HepG2 (cell line): ENCODE measurements around the gene PFKL. TPM values are rescaled to one million over a fixed set of nuclear protein-coding genes. Genes with fewer than 3 reads are reported as not detected.

ENCODE experiments used
- ATAC-seq: fragments of 200-7000 bp; cut with Tn5 transposase; 3 replicates; pipeline ENCODE4 v1.9.1; 2020; ENCODE audit warnings: mild to moderate bottlenecking, moderate library complexity
- BruUV-seq: library from RNA; stranded (reverse); fragments of 400-500 nt; replicated peaks from 2 replicates; lab custom pipeline; 2021; lab: Mats Ljungman, UMichigan
- CTCF ChIA-PET: fragments of 300-600 bp; formaldehyde crosslinking; extraction: SDS; loops from one replicate; lab custom pipeline; 2021; ENCODE audit warnings: low total read pairs, inconsistent platforms, low intra/inter-chr PET ratio; lab: Yijun Ruan, JAX
- POLR2A ChIA-PET: fragments of 350-600 bp; sonication (Branson Sonifier 250); formaldehyde crosslinking; loops from one replicate; lab custom pipeline; 2020; ENCODE audit warnings: antibody characterized with exemption, inconsistent platforms; lab: Yijun Ruan, JAX
- DNase-seq: peaks from one replicate; pipeline ENCODE4 v3.0.0-alpha.2; 2015; ENCODE audit warnings: low spot score
- FAIRE-seq: peaks from 3 replicates; lab custom pipeline; 2011; peaks lifted over from hg19 to GRCh38; lab: Jason Lieb, UNC
- H2AFZ ChIP-seq: one replicate; pipeline ENCODE4 v1.6.1; 2011; ENCODE audit warnings: low read length, inconsistent platforms
- H3K27ac ChIP-seq: fragments of 300-600 bp; 3 replicates; pipeline ENCODE4 v1.8.0; 2011; ENCODE audit warnings: mixed run types, mild to moderate bottlenecking, mixed read lengths, low read length, inconsistent platforms; ENCODE audit not compliant: insufficient read depth; ENCODE audit errors: extremely low read length
- H3K27me3 ChIP-seq, 2 experiments: fragments of 200-600 bp in 1 of 2; 2 replicates in 1 of 2; 3 replicates in 1 of 2; pipeline versions ENCODE4 v1.6.0 to v1.8.0; 2011; ENCODE audit warnings: low read length in 2 of 2, mild to moderate bottlenecking in 2 of 2, moderate library complexity in 2 of 2, inconsistent platforms in 1 of 2; ENCODE audit not compliant: insufficient read depth in 2 of 2, control insufficient read depth in 1 of 2
- H3K36me3 ChIP-seq, 2 experiments: fragments of 200-600 bp in 1 of 2; replicated peaks in 1 of 2; 2 replicates in 1 of 2; 3 replicates in 1 of 2; pipeline versions ENCODE4 v1.5.1 to v1.8.0; 2011; ENCODE audit warnings: low read length in 2 of 2, inconsistent platforms in 1 of 2; ENCODE audit not compliant: insufficient read depth in 2 of 2, control insufficient read depth in 1 of 2
- H3K4me1 ChIP-seq: 2 replicates; pipeline ENCODE4 v1.5.1; 2012; ENCODE audit warnings: low read length, inconsistent platforms; ENCODE audit not compliant: insufficient read depth
- H3K4me2 ChIP-seq: 2 replicates; pipeline ENCODE4 v1.6.0; 2011; ENCODE audit warnings: low read depth, low read length, inconsistent platforms
- H3K4me3 ChIP-seq, 3 experiments: fragments of 200-600 bp in 1 of 3; sonication (generic), shearing (Covaris generic) in 1 of 3; replicated peaks in 1 of 3; 2 replicates each; pipeline ENCODE4 v1.5.1; 2011 to 2016; ENCODE audit warnings: low read length in 3 of 3, inconsistent platforms in 2 of 3, low read depth in 2 of 3, mild to moderate bottlenecking in 2 of 3, control low read depth in 1 of 3, mixed read lengths in 1 of 3; ENCODE audit not compliant: insufficient read depth in 1 of 3
- H3K79me2 ChIP-seq: one replicate; pipeline ENCODE4 v1.6.1; 2011; ENCODE audit warnings: low read length, inconsistent platforms; ENCODE audit not compliant: insufficient read depth
- H3K9ac ChIP-seq: 2 replicates; pipeline ENCODE4 v1.6.0; 2011; ENCODE audit warnings: mild to moderate bottlenecking, low read depth, low read length, inconsistent platforms; ENCODE audit not compliant: insufficient read depth
- H3K9me3 ChIP-seq: 2 replicates; pipeline ENCODE4 v1.5.1; 2012; ENCODE audit warnings: mild to moderate bottlenecking, low read length
- H4K20me1 ChIP-seq: 2 replicates; pipeline ENCODE4 v1.6.0; 2011; ENCODE audit warnings: inconsistent platforms, mild to moderate bottlenecking, low read length, moderate library complexity; ENCODE audit not compliant: insufficient read depth
- CHD2 ChIP-seq: IDR thresholded peaks from 2 replicates; pipeline ENCODE4 v1.6.1; 2011; ENCODE audit warnings: low read depth, low read length, improper control_type of control experiment
- EZH2 ChIP-seq: conservative IDR thresholded peaks from 2 replicates; pipeline ENCODE4 v1.6.1; 2012; ENCODE audit warnings: mild to moderate bottlenecking, low read depth, low read length, moderate library complexity
- JUND ChIP-seq: sonication (generic); formaldehyde crosslinking; IDR thresholded peaks from 2 replicates; pipeline ENCODE4 v1.8.0; 2022; ENCODE audit warnings: mild to moderate bottlenecking, missing genetic modification reagents
- PCBP1 ChIP-seq: fragments of 200-400 bp; formaldehyde crosslinking; IDR thresholded peaks from 2 replicates; pipeline ENCODE4 v1.6.1; 2017; ENCODE audit warnings: mild to moderate bottlenecking, low read depth, low read length, borderline replicate concordance
- SAP130 ChIP-seq: IDR thresholded peaks from 2 replicates; pipeline ENCODE4 v1.6.1; 2016; ENCODE audit warnings: low read depth
- THAP11 ChIP-seq: IDR thresholded peaks from 2 replicates; pipeline ENCODE4 v1.6.1; 2016; ENCODE audit warnings: missing biosample characterization, missing genetic modification reagents
- WGBS: methylation state at CpG from one replicate; pipeline ENCODE4 v1.1.6; 2017; ENCODE audit warnings: low lambda C conversion rate; 5-methylcytosine and 5-hydroxymethylcytosine counted together
- in situ Hi-C: cut with HindIII; loops from 2 replicates; pipeline ENCODE4 v1.10.0; 2017; ENCODE audit warnings: low pct_unique_long_range_greater_than_20kb; ENCODE audit not compliant: extremely low pct_ligation_motif_present
- intact Hi-C: fragments of 100-400 bp; cut with micrococcal nuclease; formaldehyde crosslinking; loops from one replicate; pipeline ENCODE4 v1.10.0; 2022; ENCODE audit not compliant: unreplicated experiment
- polyA plus RNA-seq, 8 experiments: library from polyadenylated mRNA; depleted of rRNA in 3 of 8; stranded (reverse) in 7 of 8; unstranded in 1 of 8; fragments of >200 nt; fragmentation: Illumina TruSeq in 4 of 8; extraction: Trizol in 4 of 8; gene quantifications; 2 replicates each; pipeline versions ENCODE4 v1.2.1 to v1.2.3, GENCODE V29; 2011 to 2016; ENCODE audit warnings: low read depth in 4 of 8, missing spikeins in 1 of 8, mixed read lengths in 1 of 8; ENCODE audit not compliant: insufficient read depth in 1 of 8
- total RNA-seq, 5 experiments: library from RNA; depleted of rRNA; stranded (reverse); fragments of >200 nt; fragmentation: Illumina TruSeq; extraction: Trizol; gene quantifications; 2 replicates each; pipeline ENCODE4 v1.2.3, GENCODE V29; 2016; ENCODE audit warnings: low read depth in 1 of 5
- TF ChIP-seq, protein P1 (sequence below): sonication (generic); formaldehyde crosslinking; IDR thresholded peaks from 2 replicates; pipeline ENCODE4 v1.5.0; 2020; ENCODE audit warnings: missing genetic modification reagents, mild to moderate bottlenecking, borderline replicate concordance
- TF ChIP-seq, protein P2 (sequence below): sonication (generic); formaldehyde crosslinking; IDR thresholded peaks from 2 replicates; pipeline ENCODE4 v1.8.1; 2023; ENCODE audit warnings: mild to moderate bottlenecking, moderate library complexity, missing genetic modification reagents

PFKL gene
- total and polyA plus RNA-seq, 2 of the 13 experiments (the other 11 are each of a cell fraction or from before 2014, with no cell fraction given): 92.8 to 106 TPM

DNA sequence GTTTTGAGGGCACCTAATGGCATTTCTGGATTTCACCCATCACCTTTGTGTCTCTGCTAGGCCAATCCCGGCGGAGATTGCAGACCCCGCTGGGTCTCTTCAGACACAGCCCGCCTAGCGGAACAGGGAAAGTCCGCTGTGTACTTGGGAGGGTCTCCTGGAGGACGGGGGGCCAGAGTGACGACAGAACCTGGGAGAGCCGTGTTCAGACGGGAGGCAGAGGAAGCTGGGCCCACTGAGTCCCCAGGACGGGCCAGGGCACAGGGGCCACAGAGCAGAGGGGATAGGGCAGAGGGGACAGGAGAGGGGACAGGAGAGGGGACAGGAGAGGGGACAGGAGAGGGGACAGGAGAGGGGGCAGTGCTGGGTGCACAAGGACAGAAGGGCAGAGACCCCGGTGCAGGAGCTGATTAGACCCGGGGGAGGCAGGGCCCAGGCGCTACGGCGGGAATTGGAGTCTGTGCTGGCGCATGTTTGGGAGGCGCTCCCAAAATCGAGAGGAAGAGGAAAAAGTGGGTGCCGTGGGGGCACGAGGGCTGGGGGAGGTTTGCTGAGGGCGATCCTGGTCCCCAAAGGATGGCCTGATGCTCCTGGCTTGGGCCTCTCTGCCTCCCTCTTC is 66.2 kb downstream of the PFKL start:
- H3K27me3 ChIP-seq: peaks cover 0 to 38% of the 10 kb centered on the region in 2 experiments; a peak in 4 of 5 replicates

DNA sequence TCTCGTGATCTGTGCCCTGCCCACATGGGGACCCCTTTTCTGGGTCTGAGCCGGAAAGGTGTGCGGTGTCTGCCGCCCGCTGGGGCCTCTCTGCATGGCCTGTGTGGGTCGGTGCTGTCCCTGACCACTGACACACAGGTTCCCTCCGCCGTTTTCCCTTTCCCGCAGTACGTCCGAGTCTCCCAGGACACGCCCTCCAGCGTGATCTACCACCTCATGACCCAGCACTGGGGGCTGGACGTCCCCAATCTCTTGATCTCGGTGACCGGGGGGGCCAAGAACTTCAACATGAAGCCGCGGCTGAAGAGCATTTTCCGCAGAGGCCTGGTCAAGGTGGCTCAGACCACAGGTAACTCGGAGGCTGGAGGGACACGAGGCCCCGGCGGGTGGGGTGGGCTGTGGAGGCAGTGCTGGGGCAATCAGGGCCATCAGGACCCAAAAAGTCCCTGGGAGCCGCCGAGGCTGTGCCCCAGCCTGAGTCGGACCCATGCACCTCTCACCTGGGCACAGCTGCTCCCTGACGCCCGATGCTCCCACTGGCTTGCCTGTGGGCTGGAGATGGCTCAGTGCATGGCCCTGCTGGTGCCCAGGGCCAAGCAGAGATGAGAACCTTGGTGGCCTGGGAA is 66.8 kb downstream of the PFKL start:
- Histone ChIP-seq H2AFZ (no peak overlapping the region), H3K9ac (no peak overlapping the region), H3K27me3 (peaks cover 0 to 38% of the 10 kb centered on the region in 2 experiments; a peak in 4 of 5 replicates), H3K79me2 (no peaks in the 10 kb centered on the region), H3K27ac (no peak overlapping the region), H3K4me1 (peaks cover 18% of the 10 kb centered on the region), H3K9me3 (no peaks in the 10 kb centered on the region), H3K36me3 (no peaks in the 10 kb centered on the region), H4K20me1 (no peaks in the 10 kb centered on the region), H3K4me2 (no peak overlapping the region), H3K4me3 (no peak overlapping the region)
- intact Hi-C loops (loop anchor here (10.0 kb wide), 1 partner anchor 68 kb away; no protein-coding TSS in a partner anchor), in situ Hi-C loops (no loop called here)
- DNase-seq: no peak
- no TSS peak for BruUV-seq
- ChIA-PET POLR2A (no interaction called here), CTCF (no interaction called here)
- FAIRE-seq: no peak
- no peak for TF ChIP-seq PCBP1
- TF ChIP-seq SAP130 (CRISPR knock-in tag): no peak
- WGBS: 93% methylated on average over 2 of the region's 28 CpGs
- no peak for ATAC-seq

More for the DNA sequence above, 66.2 kb downstream of the PFKL start:
- Histone ChIP-seq H3K9ac (no peak overlapping the region), H3K4me2 (no peak overlapping the region), H3K9me3 (no peaks in the 10 kb centered on the region), H3K36me3 (no peaks in the 10 kb centered on the region), H3K4me3 (no peak overlapping the region), H2AFZ (no peak overlapping the region), H3K4me1 (peaks cover 18% of the 10 kb centered on the region), H3K27ac (no peak overlapping the region), H4K20me1 (no peaks in the 10 kb centered on the region), H3K79me2 (no peaks in the 10 kb centered on the region)
- in situ Hi-C loops: no loop called here
- DNase-seq: no peak
- ChIA-PET POLR2A (no interaction called here), CTCF (no interaction called here)
- BruUV-seq: no TSS peak
- no peak for ATAC-seq
- intact Hi-C loops: loop anchor here (10.0 kb wide), 1 partner anchor 69 kb away; no protein-coding TSS in a partner anchor
- no peak for FAIRE-seq
- TF ChIP-seq, protein P1, sequence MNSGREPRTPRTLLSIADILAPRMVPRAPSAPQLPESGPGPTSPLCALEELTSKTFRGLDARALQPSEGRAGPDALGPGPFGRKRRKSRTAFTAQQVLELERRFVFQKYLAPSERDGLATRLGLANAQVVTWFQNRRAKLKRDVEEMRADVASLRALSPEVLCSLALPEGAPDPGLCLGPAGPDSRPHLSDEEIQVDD (CRISPR knock-in tag): no peak
- no peak for TF ChIP-seq THAP11 (CRISPR knock-in tag)
- TF ChIP-seq EZH2: no peak
- TF ChIP-seq, protein P2, sequence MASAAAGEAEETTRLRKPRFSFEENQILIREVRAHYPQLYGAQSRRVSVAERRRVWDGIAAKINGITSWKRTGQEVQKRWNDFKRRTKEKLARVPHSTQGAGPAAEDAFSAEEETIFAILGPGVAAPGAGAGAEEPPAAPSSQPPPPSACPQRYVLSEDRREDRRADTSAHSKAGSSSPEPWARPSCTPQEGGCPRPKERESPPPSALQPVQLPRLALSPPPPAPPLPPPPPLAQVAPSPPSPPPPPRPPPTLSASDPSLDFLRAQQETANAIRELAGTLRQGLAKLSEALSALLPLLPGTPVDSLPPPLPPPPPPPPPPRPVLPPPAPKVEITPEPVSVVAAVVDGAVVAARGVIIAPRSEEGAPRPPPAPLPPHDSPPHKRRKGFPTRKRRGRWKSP: no peak
- TF ChIP-seq JUND (CRISPR knock-in tag): no peak
- no peak for TF ChIP-seq CHD2
- WGBS: 28% methylated on average over 18 of the region's 22 CpGs
